OCI-LY1 (cell line): ENCODE data around the gene COPS3.
A peak's percentile ranks its signal among the peaks of the same experiment; 100 is the strongest.

ENCODE experiments used
- H2AFZ ChIP-seq: fragments of 200-600 bp; sonication (generic), shearing (Covaris generic); 2 replicates; pipeline ENCODE4 v1.6.0; 2014; ENCODE audit warnings: antibody characterized with exemption, mild to moderate bottlenecking, low read length
- H3F3A ChIP-seq: fragments of 200-600 bp; sonication (generic), shearing (Covaris generic); 2 replicates; pipeline ENCODE4 v1.6.0; 2014; ENCODE audit warnings: mild to moderate bottlenecking, antibody characterized with exemption, low read length, moderate library complexity; ENCODE audit not compliant: insufficient read depth
- H3K27ac ChIP-seq: fragments of 200-600 bp; sonication (generic); 2 replicates; pipeline ENCODE4 v1.5.1; 2014; ENCODE audit warnings: low read length, mixed run types, mild to moderate bottlenecking, low read depth; ENCODE audit not compliant: poor library complexity, severe bottlenecking
- H3K27me3 ChIP-seq: fragments of 200-600 bp; sonication (generic); 2 replicates; pipeline ENCODE4 v1.6.0; 2014; ENCODE audit warnings: antibody characterized with exemption, mild to moderate bottlenecking, low read length, moderate library complexity; ENCODE audit not compliant: insufficient read depth
- H3K36me3 ChIP-seq: fragments of 200-600 bp; sonication (generic); 2 replicates; pipeline ENCODE4 v1.6.1; 2014; ENCODE audit warnings: mild to moderate bottlenecking, antibody characterized with exemption, low read length, moderate library complexity, mixed read lengths; ENCODE audit not compliant: insufficient read depth
- H3K4me1 ChIP-seq: fragments of 200-600 bp; sonication (generic); 2 replicates; pipeline ENCODE4 v1.5.1; 2014; ENCODE audit warnings: mild to moderate bottlenecking, low read length, moderate library complexity; ENCODE audit not compliant: insufficient read depth, severe bottlenecking
- H3K4me2 ChIP-seq: fragments of 200-600 bp; sonication (generic), shearing (Covaris generic); 2 replicates; pipeline ENCODE4 v1.6.1; 2014; ENCODE audit warnings: low read length
- H3K4me3 ChIP-seq: fragments of 200-600 bp; sonication (generic); 2 replicates; pipeline ENCODE4 v1.5.1; 2014; ENCODE audit warnings: low read length, low read depth, mild to moderate bottlenecking, mixed read lengths; ENCODE audit not compliant: poor library complexity, severe bottlenecking
- H3K79me2 ChIP-seq: fragments of 200-600 bp; shearing (Covaris generic); 2 replicates; pipeline ENCODE4 v1.6.1; 2016; ENCODE audit warnings: mixed run types, low read length, mixed read lengths; ENCODE audit not compliant: insufficient read depth
- H3K9ac ChIP-seq: fragments of 200-600 bp; sonication (generic), shearing (Covaris generic); 2 replicates; pipeline ENCODE4 v1.6.1; 2014; ENCODE audit warnings: mild to moderate bottlenecking, low read length, mixed read lengths
- H3K9me2 ChIP-seq: fragments of 200-600 bp; sonication (generic), shearing (Covaris generic); 2 replicates; pipeline ENCODE4 v1.6.1; 2014; ENCODE audit warnings: low read depth, mild to moderate bottlenecking, low read length, mixed read lengths
- H3K9me3 ChIP-seq: fragments of 200-600 bp; shearing (Covaris generic); 2 replicates; pipeline ENCODE4 v1.6.1; 2014; ENCODE audit warnings: low read length, mixed read lengths
- H4K20me1 ChIP-seq: fragments of 200-600 bp; sonication (generic), shearing (Covaris generic); 2 replicates; pipeline ENCODE4 v1.6.0; 2016; ENCODE audit warnings: mild to moderate bottlenecking, low read length; ENCODE audit not compliant: insufficient read depth
- CTCF ChIP-seq: fragments of 200-600 bp; sonication (generic), shearing (Covaris generic); IDR thresholded peaks from 2 replicates; pipeline ENCODE4 v1.5.1; 2017; ENCODE audit warnings: mild to moderate bottlenecking, antibody characterized with exemption, low read length, moderate library complexity, mixed read lengths
- EZH2 ChIP-seq: fragments of 200-600 bp; sonication (generic), shearing (Covaris generic); IDR thresholded peaks from 2 replicates; pipeline ENCODE4 v1.8.0; 2017; ENCODE audit warnings: borderline replicate concordance, mixed run types, mild to moderate bottlenecking, antibody characterized with exemption, low read length, moderate library complexity, mixed read lengths

Gene COPS3

DNA sequence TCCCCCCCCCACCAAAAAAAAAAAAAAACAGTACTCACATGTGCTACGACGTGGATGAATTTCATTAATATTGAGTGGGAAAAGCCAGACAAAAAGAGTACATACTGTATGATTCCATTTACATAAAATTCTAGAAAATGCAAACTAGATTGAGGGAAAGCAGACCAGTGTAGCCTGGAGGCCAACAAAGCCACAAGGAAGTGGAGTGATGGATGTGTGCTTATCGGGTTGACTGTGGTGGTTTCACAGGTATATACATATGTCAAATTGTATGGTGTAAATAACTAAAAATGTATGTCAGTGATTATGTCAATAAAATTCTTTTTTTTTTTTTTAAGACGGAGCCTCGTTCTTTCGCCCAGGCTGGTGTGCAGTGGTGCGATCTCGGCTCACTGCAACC lies 73.0 kb downstream of the COPS3 start:
- no peak overlapping the region for H3K27ac ChIP-seq
- no peak overlapping the region for H3K4me3 ChIP-seq

DNA sequence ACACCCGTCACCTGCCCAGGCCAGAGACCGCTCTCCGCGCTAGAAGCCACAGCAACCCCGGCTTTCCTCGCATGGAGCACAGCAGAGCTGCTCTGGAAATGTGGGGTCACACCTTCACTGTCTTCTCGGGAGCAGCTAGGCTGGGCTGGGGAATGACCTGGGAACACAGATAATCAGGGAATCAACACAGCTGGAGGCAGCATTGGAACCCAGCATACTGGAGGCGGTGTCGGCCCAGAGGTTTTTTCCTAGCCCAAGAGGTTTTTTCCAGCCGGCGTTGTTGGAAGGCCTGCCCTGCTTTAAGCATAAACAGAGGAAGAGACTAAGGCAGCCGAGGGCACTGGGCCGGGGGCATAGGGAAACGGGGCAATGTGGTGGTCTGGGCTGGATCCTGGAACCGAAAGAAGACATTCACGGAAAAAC lies 74.1 kb downstream of the COPS3 start:
- no peaks in the 10 kb centered on the region for H3K9me3 ChIP-seq
- H3K9me2 ChIP-seq = no peaks in the 10 kb centered on the region
- peaks cover 25% of the 10 kb centered on the region for H3K4me1 ChIP-seq
- no peak overlapping the region for H2AFZ ChIP-seq
- H3K27me3 ChIP-seq = no peaks in the 10 kb centered on the region
- peaks cover 27% of the 10 kb centered on the region for H3K36me3 ChIP-seq
- no peak overlapping the region; the same call in 1 of the 2 replicates for H3K9ac ChIP-seq
- H3K4me3 ChIP-seq = peak overlapping the region; percentile 92
- H3K27ac ChIP-seq = peak overlapping the region; percentile 66
- no peaks in the 10 kb centered on the region for H3F3A ChIP-seq
- no peak for TF ChIP-seq CTCF
- TF ChIP-seq EZH2 = no peak
- no peaks in the 10 kb centered on the region for H4K20me1 ChIP-seq
- peaks cover 21% of the 10 kb centered on the region for H3K79me2 ChIP-seq
- H3K4me2 ChIP-seq = peak overlapping the region; percentile 13

More for the DNA sequence above, 73.0 kb downstream of the COPS3 start:
- TF ChIP-seq CTCF = no peak
- TF ChIP-seq EZH2 = no peak
- Histone ChIP-seq H3K4me1 (peaks cover 25% of the 10 kb centered on the region), H3K9me3 (no peaks in the 10 kb centered on the region), H2AFZ (no peak overlapping the region), H4K20me1 (no peaks in the 10 kb centered on the region), H3K36me3 (peaks cover 21% of the 10 kb centered on the region; the same call in 1 of the 2 replicates), H3K9ac (no peak overlapping the region), H3F3A (no peaks in the 10 kb centered on the region), H3K79me2 (peaks cover 21% of the 10 kb centered on the region), H3K9me2 (no peaks in the 10 kb centered on the region), H3K4me2 (no peak overlapping the region), H3K27me3 (no peaks in the 10 kb centered on the region)

DNA sequence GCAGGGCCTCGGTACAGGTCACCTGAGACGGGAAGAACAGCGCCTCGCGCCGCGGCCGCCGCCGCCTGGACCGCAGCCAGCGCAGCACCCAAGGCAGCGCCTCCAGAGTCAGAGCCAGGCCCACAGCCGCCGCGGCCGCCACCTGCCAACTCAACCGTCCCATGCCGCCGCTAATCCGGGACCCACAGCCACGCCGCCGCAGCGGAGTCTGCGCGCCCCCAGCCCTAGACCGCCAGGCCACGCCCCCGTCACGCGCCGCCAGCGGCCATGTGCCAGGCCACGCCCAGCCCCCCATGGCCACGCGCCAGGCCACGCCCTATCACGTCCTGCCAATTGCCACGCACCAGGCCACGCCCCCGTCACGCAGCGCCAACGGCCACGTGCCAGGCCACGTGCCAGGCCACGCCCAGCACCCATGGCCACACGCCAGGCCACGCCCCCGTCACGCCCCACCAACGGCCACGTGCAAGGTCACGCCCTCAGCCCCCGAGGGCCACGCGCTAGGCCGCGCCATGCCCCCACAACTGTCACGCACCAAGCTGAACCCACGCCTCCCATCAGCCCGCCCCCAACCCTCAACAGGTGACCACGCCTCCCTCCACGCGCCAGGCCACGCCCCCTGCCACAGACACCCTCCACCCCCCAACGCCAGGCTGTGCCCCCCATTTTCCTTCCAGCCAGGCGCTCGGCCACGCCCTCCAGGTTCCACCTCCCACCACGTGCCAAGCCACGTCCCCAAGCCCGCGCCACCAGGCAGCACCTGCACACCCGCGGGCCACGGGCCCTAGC lies 74.7 kb downstream of the COPS3 start, which contains the start of gene PLD6:
Gene PLD6 (minus strand): TSS at position 210 of the 789 bp plus-strand sequence. CDS start 47 bp downstream, at position 163.
- H3K36me3 ChIP-seq = peaks cover 30% of the 10 kb centered on the region
- H3K9me2 ChIP-seq = no peaks in the 10 kb centered on the region
- H2AFZ ChIP-seq = no peak within 1 kb of the TSS
- H3K27ac ChIP-seq = peak within 1 kb of the TSS; percentile 66
- no peaks in the 10 kb centered on the region for H4K20me1 ChIP-seq
- H3K4me1 ChIP-seq = peaks cover 25% of the 10 kb centered on the region
- H3K9me3 ChIP-seq = no peaks in the 10 kb centered on the region
- no peak for TF ChIP-seq CTCF
- no peak for TF ChIP-seq EZH2
- H3K9ac ChIP-seq = peak within 1 kb of the TSS; percentile 98
- H3K79me2 ChIP-seq = peaks cover 21% of the 10 kb centered on the region
- H3K4me3 ChIP-seq = peak within 1 kb of the TSS; percentile 92
- H3F3A ChIP-seq = no peaks in the 10 kb centered on the region
- peak within 1 kb of the TSS; percentile 94 for H3K4me2 ChIP-seq
- no peaks in the 10 kb centered on the region for H3K27me3 ChIP-seq
